Retinal pigment epithelial cell (primary cell): ENCODE data around the gene C9orf43.

Source experiments
- DNase-seq: peaks from one replicate; pipeline ENCODE4 v3.0.0-alpha.2; 2010; ENCODE audit warnings: low read depth
- H3K4me3 ChIP-seq: 2 replicates; pipeline ENCODE4 v1.5.1; 2011; ENCODE audit warnings: mild to moderate bottlenecking, low read length, control low read depth, moderate library complexity
- CTCF ChIP-seq: conservative IDR thresholded peaks from 2 replicates; pipeline ENCODE4 v1.5.1; 2011; ENCODE audit warnings: low read depth, low read length, control low read depth, inconsistent platforms

Gene C9orf43

GRCh38 chr9:113387560-113388230 is 22.9 kb upstream of the C9orf43 start:
- TF ChIP-seq CTCF: no peak
- no peak overlapping the region for H3K4me3 ChIP-seq
- DNase-seq: no peak

GRCh38 chr9:113388833-113389232 is 21.7 kb upstream of the C9orf43 start:
- no peak for TF ChIP-seq CTCF
- no peak for DNase-seq
- H3K4me3 ChIP-seq: no peak overlapping the region

- H3K4me3 ChIP-seq: no peak overlapping the region
- DNase-seq: no peak
- no peak for TF ChIP-seq CTCF
These were observed 21.1 kb upstream of the C9orf43 start for GRCh38 chr9:113389451-113389850.

- DNase-seq: no peak
- no peak for TF ChIP-seq CTCF
- no peak overlapping the region for H3K4me3 ChIP-seq
These were observed 20.2 kb upstream of the C9orf43 start for GRCh38 chr9:113390192-113390960.

- no peak overlapping the region for H3K4me3 ChIP-seq
- DNase-seq: no peak
- TF ChIP-seq CTCF: no peak
These were observed 18.6 kb upstream of the C9orf43 start for GRCh38 chr9:113391917-113392316.

- no peak for DNase-seq
- H3K4me3 ChIP-seq: no peak overlapping the region
- no peak for TF ChIP-seq CTCF
These were observed 17.3 kb upstream of the C9orf43 start for GRCh38 chr9:113393281-113393680.
